Measurements from ENCODE around the gene P3H2.

DNA sequence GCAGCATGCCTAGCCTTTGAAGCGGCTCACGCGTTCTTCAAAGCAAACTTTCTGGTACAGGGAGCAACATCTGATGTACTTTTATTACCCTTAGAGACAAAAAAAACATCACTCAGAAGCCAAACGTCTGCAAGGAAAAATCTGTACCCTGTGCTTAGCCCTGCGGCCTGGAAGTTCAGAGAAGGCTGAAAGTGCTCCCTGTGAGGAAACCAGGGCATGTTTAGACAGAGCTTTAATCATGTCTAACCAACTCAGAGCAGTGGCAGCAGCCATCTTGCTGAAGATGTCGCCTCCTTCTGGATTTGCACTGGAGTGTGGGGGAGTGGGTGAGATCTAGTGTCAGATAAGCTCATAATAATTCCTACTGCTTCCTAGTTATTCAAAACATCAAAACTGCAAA lies 170.4 kb downstream of the P3H2 start:
- TF ChIP-seq, protein P1, sequence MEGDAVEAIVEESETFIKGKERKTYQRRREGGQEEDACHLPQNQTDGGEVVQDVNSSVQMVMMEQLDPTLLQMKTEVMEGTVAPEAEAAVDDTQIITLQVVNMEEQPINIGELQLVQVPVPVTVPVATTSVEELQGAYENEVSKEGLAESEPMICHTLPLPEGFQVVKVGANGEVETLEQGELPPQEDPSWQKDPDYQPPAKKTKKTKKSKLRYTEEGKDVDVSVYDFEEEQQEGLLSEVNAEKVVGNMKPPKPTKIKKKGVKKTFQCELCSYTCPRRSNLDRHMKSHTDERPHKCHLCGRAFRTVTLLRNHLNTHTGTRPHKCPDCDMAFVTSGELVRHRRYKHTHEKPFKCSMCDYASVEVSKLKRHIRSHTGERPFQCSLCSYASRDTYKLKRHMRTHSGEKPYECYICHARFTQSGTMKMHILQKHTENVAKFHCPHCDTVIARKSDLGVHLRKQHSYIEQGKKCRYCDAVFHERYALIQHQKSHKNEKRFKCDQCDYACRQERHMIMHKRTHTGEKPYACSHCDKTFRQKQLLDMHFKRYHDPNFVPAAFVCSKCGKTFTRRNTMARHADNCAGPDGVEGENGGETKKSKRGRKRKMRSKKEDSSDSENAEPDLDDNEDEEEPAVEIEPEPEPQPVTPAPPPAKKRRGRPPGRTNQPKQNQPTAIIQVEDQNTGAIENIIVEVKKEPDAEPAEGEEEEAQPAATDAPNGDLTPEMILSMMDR (IDR thresholded peaks at IDR 0.05; ENCODE audit: borderline replicate concordance, extremely low read depth, low read length, poor library complexity, severe bottlenecking) = no peak
- TF ChIP-seq EZH2 (IDR thresholded peaks at IDR 0.05; ENCODE audit: borderline replicate concordance, low read depth, low read length, severe bottlenecking) = no peak
